ENCODE results near the gene GRID1. TPM values are rescaled to one million over a fixed set of nuclear protein-coding genes. Genes with fewer than 3 reads are reported as not detected.

GRID1 gene
- total RNA-seq, 1 experiment from 2014 or later: not detected

DNA sequence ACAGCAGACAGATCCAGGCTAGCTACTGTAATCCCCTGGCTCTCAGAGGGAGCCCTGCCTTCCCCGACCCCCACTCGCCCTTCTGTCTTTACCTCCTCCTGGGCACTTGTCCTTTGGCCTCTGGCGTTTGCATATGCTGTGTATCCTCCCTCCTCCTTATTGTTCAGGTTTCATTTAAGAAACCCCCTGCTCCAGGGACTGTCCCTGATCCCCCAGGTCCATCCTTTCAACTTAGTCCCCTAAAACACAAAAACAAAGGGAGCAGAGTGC, 25.7 kb downstream of the GRID1 start:
- Histone ChIP-seq H3K79me2 (ENCODE audit: low read depth) (no peaks in the 10 kb centered on the region), H3K9me2 (ENCODE audit: insufficient read depth) (no peaks in the 10 kb centered on the region), H4K20me1 (ENCODE audit: insufficient read depth) (no peaks in the 10 kb centered on the region), H3K27ac (no peak overlapping the region), H3K4me3 (no peak overlapping the region), H3K4me2 (no peak overlapping the region), H2AFZ (no peak overlapping the region), H3K27me3 (ENCODE audit: insufficient read depth, low read depth) (no peaks in the 10 kb centered on the region), H3F3A (ENCODE audit: insufficient read depth, low read depth) (no peaks in the 10 kb centered on the region), H3K4me1 (replicated peaks; ENCODE audit: insufficient read depth) (0 out of 2 replicates have a peak, but pooled peaks cover 5% of the 10 kb centered on the region), H3K9me3 (ENCODE audit: insufficient read depth, low read depth) (no peaks in the 10 kb centered on the region), H3K36me3 (ENCODE audit: low read depth) (no peaks in the 10 kb centered on the region)
- POLR2A ChIA-PET (ENCODE audit: unreplicated experiment): no interaction called here
- intact Hi-C loops (cut with micrococcal nuclease; ENCODE audit: unreplicated experiment): loop anchor here (10.0 kb wide), 1 partner anchor 86 kb away; no protein-coding TSS in a partner anchor
- BruUV-seq (replicated peaks): no TSS peak
- TF ChIP-seq, protein P1, sequence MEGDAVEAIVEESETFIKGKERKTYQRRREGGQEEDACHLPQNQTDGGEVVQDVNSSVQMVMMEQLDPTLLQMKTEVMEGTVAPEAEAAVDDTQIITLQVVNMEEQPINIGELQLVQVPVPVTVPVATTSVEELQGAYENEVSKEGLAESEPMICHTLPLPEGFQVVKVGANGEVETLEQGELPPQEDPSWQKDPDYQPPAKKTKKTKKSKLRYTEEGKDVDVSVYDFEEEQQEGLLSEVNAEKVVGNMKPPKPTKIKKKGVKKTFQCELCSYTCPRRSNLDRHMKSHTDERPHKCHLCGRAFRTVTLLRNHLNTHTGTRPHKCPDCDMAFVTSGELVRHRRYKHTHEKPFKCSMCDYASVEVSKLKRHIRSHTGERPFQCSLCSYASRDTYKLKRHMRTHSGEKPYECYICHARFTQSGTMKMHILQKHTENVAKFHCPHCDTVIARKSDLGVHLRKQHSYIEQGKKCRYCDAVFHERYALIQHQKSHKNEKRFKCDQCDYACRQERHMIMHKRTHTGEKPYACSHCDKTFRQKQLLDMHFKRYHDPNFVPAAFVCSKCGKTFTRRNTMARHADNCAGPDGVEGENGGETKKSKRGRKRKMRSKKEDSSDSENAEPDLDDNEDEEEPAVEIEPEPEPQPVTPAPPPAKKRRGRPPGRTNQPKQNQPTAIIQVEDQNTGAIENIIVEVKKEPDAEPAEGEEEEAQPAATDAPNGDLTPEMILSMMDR (conservative IDR thresholded peaks at IDR 0.05): no peak
- no peak for TF ChIP-seq EZH2 (IDR thresholded peaks at IDR 0.05; ENCODE audit: low read depth)
- CTCF ChIA-PET: no interaction called here
- no peak for DNase-seq

DNA sequence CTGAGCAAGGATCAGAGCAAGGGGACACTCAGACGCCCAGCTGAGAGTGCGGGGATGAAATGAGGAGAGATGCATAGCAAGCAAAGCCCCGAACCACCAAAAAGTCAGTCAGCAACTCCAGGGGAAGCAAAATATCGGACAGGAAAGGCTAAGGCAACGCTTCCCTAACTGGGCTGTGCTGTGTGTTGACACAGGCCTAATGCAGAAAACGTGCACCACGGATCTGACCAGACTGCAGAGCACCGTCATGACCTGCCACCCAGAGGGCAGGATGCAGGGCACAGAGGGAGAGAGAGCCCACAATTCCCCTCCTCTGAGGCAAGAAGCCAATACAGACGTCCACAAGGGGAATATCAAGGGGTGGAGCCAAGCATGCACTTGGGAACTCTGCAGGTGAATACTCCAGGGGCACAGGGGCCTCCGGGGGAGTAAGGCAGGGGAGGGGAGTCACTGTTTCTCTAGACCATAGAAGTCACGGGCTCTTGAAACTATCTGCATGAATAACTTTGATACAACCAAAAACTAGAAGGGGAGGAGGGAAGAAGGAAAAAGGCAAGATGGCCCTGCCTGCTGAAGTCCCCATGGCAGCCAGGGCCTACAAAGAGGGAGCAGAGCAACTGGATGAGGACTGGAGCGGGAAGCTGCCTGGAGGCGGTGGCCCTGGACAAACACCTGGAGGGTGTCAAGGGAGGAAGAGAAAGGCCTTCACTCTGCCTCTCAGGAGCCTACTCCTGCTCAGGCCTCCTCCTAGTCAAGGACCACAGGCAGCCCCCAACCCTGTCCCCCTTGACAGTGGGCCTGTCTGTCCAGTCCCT, 26.2 kb downstream of the GRID1 start:
- no peaks in the 10 kb centered on the region for H3K9me2 ChIP-seq (ENCODE audit: insufficient read depth)
- no peaks in the 10 kb centered on the region for H3K4me1 ChIP-seq (replicated peaks; ENCODE audit: insufficient read depth)
- no peaks in the 10 kb centered on the region for H3K36me3 ChIP-seq (ENCODE audit: low read depth)
- intact Hi-C loops (cut with micrococcal nuclease; ENCODE audit: unreplicated experiment): loop anchor here (10.0 kb wide), 1 partner anchor 86 kb away; no protein-coding TSS in a partner anchor
- H3K79me2 ChIP-seq (ENCODE audit: low read depth): no peaks in the 10 kb centered on the region
- TF ChIP-seq, protein P1 (conservative IDR thresholded peaks at IDR 0.05): no peak
- no peak for TF ChIP-seq EZH2 (IDR thresholded peaks at IDR 0.05; ENCODE audit: low read depth)
- no peaks in the 10 kb centered on the region for H4K20me1 ChIP-seq (ENCODE audit: insufficient read depth)
- H3K27me3 ChIP-seq (ENCODE audit: insufficient read depth, low read depth): no peaks in the 10 kb centered on the region
- H3F3A ChIP-seq (ENCODE audit: insufficient read depth, low read depth): no peaks in the 10 kb centered on the region
- no peak for DNase-seq
- H3K27ac ChIP-seq: no peak overlapping the region
- H3K4me2 ChIP-seq: no peak overlapping the region
- H3K9me3 ChIP-seq (ENCODE audit: insufficient read depth, low read depth): no peaks in the 10 kb centered on the region
- no TSS peak for BruUV-seq (replicated peaks)
- ChIA-PET CTCF (no interaction called here), POLR2A (ENCODE audit: unreplicated experiment) (no interaction called here)
- H2AFZ ChIP-seq: no peak overlapping the region
- no peak overlapping the region for H3K4me3 ChIP-seq

DNA sequence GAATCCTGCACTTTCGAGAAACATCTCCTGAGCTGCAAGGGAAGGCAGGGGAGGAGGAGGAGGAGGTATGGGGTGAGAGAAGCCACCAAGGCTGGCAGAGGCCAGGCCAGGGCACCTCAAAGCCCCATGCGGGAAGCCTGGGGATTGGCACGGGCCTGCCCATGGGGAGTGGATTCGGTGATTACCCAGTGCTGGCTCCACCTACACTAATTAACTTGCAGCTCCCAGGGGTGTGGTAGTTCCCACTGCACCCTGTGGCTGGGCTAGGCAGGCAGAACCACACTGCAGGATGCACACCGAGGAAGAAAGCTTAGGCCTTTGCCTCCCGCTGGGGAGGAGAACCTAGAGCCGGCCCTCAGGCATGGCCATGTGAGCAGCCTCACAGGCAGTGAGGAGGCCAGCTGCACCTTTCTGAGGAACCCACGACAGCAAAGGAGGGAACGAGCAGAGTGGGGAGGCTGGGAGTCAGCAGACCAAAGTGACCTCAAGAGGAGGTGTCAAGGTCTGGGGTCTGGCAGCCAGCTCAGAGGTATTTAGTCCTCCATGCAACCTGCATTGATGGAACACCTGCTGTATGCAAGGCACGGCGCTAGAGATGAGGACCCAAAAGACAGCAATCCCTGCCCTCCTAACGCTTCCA, 27.2 kb downstream of the GRID1 start:
- POLR2A ChIA-PET (ENCODE audit: unreplicated experiment): no interaction called here
- Histone ChIP-seq H3K4me2 (no peak overlapping the region), H4K20me1 (ENCODE audit: insufficient read depth) (no peaks in the 10 kb centered on the region), H3K4me3 (no peak overlapping the region), H3K27ac (no peak overlapping the region), H3K36me3 (ENCODE audit: low read depth) (no peaks in the 10 kb centered on the region), H3K9me3 (ENCODE audit: insufficient read depth, low read depth) (no peaks in the 10 kb centered on the region), H3F3A (ENCODE audit: insufficient read depth, low read depth) (no peaks in the 10 kb centered on the region), H3K79me2 (ENCODE audit: low read depth) (no peaks in the 10 kb centered on the region), H3K9me2 (ENCODE audit: insufficient read depth) (no peaks in the 10 kb centered on the region), H3K27me3 (ENCODE audit: insufficient read depth, low read depth) (no peaks in the 10 kb centered on the region), H3K4me1 (replicated peaks; ENCODE audit: insufficient read depth) (no peaks in the 10 kb centered on the region), H2AFZ (no peak overlapping the region)
- no peak for DNase-seq
- CTCF ChIA-PET: no interaction called here
- intact Hi-C loops (cut with micrococcal nuclease; ENCODE audit: unreplicated experiment): no loop called here
- TF ChIP-seq, protein P1 (conservative IDR thresholded peaks at IDR 0.05): no peak
- no peak for TF ChIP-seq EZH2 (IDR thresholded peaks at IDR 0.05; ENCODE audit: low read depth)
- no TSS peak for BruUV-seq (replicated peaks)
